GM21619 (cell line): Measurements from ENCODE around the gene TRMT10B.
A peak's percentile ranks its signal among the peaks of the same experiment; 100 is the strongest.

ENCODE experiments used
- ATAC-seq: cut with Tn5 transposase; IDR thresholded peaks from one replicate; pipeline ENCODE4 v1.9.1; 2021; ENCODE audit not compliant: unreplicated experiment

The TRMT10B gene

GRCh38 chr9:37753489-37754190, at the start of gene TRMT10B:
Gene TRMT10B, plus strand, starts transcription at chr9:37753805. Its CDS starts 8,127 bp downstream, at chr9:37761932.
- peak; percentile 92 for ATAC-seq

GRCh38 chr9:37705787-37706186, 47.8 kb upstream of the TRMT10B start:
- no peak for ATAC-seq

- ATAC-seq = no peak
Measured at GRCh38 chr9:37706290-37706689, 47.3 kb upstream of the TRMT10B start.

- ATAC-seq = no peak
Measured at GRCh38 chr9:37707748-37708147, 45.9 kb upstream of the TRMT10B start.

- ATAC-seq = no peak
Measured at GRCh38 chr9:37710046-37710445, 43.6 kb upstream of the TRMT10B start.

- no peak for ATAC-seq
Measured at GRCh38 chr9:37715260-37715659, 38.3 kb upstream of the TRMT10B start.

- ATAC-seq = no peak
Measured at GRCh38 chr9:37715991-37716505, 37.6 kb upstream of the TRMT10B start.

GRCh38 chr9:37719526-37719925, 34.1 kb upstream of the TRMT10B start:
- no peak for ATAC-seq

GRCh38 chr9:37727013-37727412, 26.6 kb upstream of the TRMT10B start:
- ATAC-seq = no peak

GRCh38 chr9:37729499-37729898, 24.1 kb upstream of the TRMT10B start:
- no peak for ATAC-seq

GRCh38 chr9:37730256-37730655, 23.3 kb upstream of the TRMT10B start:
- no peak for ATAC-seq

GRCh38 chr9:37730839-37731238, 22.8 kb upstream of the TRMT10B start:
- no peak for ATAC-seq

GRCh38 chr9:37732086-37732741, 21.4 kb upstream of the TRMT10B start:
- no peak for ATAC-seq

- no peak for ATAC-seq
Measured at GRCh38 chr9:37732952-37733351, 20.7 kb upstream of the TRMT10B start.

GRCh38 chr9:37739222-37739621, 14.4 kb upstream of the TRMT10B start:
- no peak for ATAC-seq

GRCh38 chr9:37740128-37740527, 13.5 kb upstream of the TRMT10B start:
- no peak for ATAC-seq

GRCh38 chr9:37740631-37741328, 12.8 kb upstream of the TRMT10B start:
- ATAC-seq = no peak

GRCh38 chr9:37745970-37746369, 7.6 kb upstream of the TRMT10B start:
- ATAC-seq = no peak

GRCh38 chr9:37746448-37747270, 6.9 kb upstream of the TRMT10B start:
- ATAC-seq = no peak

GRCh38 chr9:37747271-37747753, 6.3 kb upstream of the TRMT10B start:
- peak; percentile 66 for ATAC-seq

GRCh38 chr9:37749129-37749528, 4.5 kb upstream of the TRMT10B start:
- ATAC-seq = no peak
